Esophagus squamous epithelium (tissue), 5 donors: Measurements from ENCODE around the gene FAR1. TPM values are rescaled to one million over a fixed set of nuclear protein-coding genes. Genes with fewer than 3 reads are reported as not detected.
A peak's percentile ranks its signal among the peaks of the same experiment; 100 is the strongest.

Experiments
- DNase-seq: peaks from one replicate; lab custom pipeline; 2025; lab: John Stamatoyannopoulos, UW
- H3K27ac ChIP-seq, 4 donors: fragments of 200-600 bp; sonication (generic); one replicate each; pipeline ENCODE4 v1.5.1; 2016 to 2019; ENCODE audit warnings: mild to moderate bottlenecking in 1 of 4
- H3K27me3 ChIP-seq, 4 donors: fragments of 200-600 bp; sonication (generic); 1 replicate in 3 of 4; 2 replicates in 1 of 4; pipeline versions ENCODE4 v1.5.1 to v1.6.0; 2017 to 2021; ENCODE audit warnings: antibody characterized with exemption in 1 of 4
- H3K36me3 ChIP-seq, 3 donors: fragments of 200-600 bp; sonication (generic); one replicate each; pipeline ENCODE4 v1.5.1; 2016 to 2019
- H3K4me1 ChIP-seq, 3 donors: fragments of 200-600 bp; sonication (generic); one replicate each; pipeline ENCODE4 v1.5.1; 2017 to 2019
- H3K4me3 ChIP-seq, 4 donors: fragments of 200-600 bp; sonication (generic); 1 replicate in 3 of 4; 2 replicates in 1 of 4; pipeline ENCODE4 v1.5.1; 2016 to 2019; ENCODE audit warnings: mild to moderate bottlenecking in 2 of 4, moderate library complexity in 1 of 4
- H3K9me3 ChIP-seq, 3 donors: fragments of 200-600 bp; sonication (generic); one replicate each; pipeline ENCODE4 v1.5.1; 2016 to 2019
- POLR2A ChIP-seq, 4 donors: fragments of 450-650 bp; IDR thresholded peaks; one replicate each; pipeline ENCODE4 v1.6.1; 2017; ENCODE audit warnings: antibody characterized with exemption in 4 of 4, mild to moderate bottlenecking in 4 of 4, moderate library complexity in 3 of 4
- whole genome bisulfite sequencing, 2 donors: methylation state at CpG; one replicate each; pipeline ENCODE4 v1.1.5; 2018; 5-methylcytosine and 5-hydroxymethylcytosine counted together
- intact Hi-C: fragments of 100-400 bp; cut with DNase I; formaldehyde crosslinking; loops from one replicate; pipeline ENCODE4 v1.15.0; 2022
- total RNA-seq, 4 donors: library from RNA; depleted of rRNA; stranded (reverse); fragments of >200 nt; gene quantifications; one replicate each; pipeline ENCODE4 v1.1.0, GENCODE V29; 2016
- TF ChIP-seq, protein P1 (sequence below), 6 experiments: fragments of 450-650 bp in 4 of 6; fragments of 200-600 bp in 2 of 6; sonication (generic) in 2 of 6; IDR thresholded peaks; one replicate each; pipeline ENCODE4 v1.5.1; 2016 to 2019; ENCODE audit warnings: antibody characterized with exemption in 6 of 6, mild to moderate bottlenecking in 4 of 6, moderate library complexity in 4 of 6
- donor health status: DM: yes; HTN: yes; CAD: no.

FAR1 gene
- total RNA-seq, 4 donors from 2014 or later = 78.2 to 135 (median 98.6) TPM

DNA sequence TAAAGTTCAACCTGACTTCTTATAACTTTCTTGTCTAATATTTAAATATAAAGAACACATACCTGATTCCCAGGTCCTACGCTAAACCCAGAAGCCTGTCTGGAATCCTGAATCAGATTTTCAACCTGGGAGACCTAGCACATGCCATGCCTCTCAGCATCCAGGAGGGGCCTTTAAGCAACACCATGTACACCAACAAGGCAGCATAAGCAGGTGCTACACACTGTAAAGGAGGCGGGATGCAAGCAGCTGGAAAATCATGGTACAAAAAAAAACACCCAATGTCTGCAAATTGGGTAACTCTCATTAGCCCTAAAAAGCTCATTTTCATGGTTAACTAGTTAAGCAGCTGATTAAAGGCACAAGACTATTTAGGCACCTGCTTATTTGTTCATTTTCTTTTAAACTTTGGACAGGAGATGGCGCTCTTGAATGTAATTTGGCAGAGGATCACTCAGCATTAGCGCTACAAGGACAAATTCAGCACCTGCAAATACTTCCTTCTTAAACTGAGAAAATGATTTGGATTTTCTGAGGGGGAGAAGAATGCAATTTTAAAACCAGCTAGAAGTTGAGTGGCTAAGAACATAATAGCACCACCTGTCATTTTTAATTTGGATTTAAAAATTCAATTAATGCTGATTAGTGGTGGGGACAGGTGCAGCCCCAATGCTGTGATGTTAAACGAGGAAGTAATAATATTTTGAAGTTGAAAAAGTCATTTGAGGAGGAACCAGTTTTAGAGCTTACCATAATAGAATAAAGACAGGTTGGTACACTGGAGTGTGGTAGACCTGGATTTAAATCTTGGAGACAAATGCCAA, 104.0 kb downstream of the FAR1 start:
- WGBS, 2 donors = 26 to 29% methylated on average over 5 of the region's 5 CpGs
- TF ChIP-seq, protein P1, sequence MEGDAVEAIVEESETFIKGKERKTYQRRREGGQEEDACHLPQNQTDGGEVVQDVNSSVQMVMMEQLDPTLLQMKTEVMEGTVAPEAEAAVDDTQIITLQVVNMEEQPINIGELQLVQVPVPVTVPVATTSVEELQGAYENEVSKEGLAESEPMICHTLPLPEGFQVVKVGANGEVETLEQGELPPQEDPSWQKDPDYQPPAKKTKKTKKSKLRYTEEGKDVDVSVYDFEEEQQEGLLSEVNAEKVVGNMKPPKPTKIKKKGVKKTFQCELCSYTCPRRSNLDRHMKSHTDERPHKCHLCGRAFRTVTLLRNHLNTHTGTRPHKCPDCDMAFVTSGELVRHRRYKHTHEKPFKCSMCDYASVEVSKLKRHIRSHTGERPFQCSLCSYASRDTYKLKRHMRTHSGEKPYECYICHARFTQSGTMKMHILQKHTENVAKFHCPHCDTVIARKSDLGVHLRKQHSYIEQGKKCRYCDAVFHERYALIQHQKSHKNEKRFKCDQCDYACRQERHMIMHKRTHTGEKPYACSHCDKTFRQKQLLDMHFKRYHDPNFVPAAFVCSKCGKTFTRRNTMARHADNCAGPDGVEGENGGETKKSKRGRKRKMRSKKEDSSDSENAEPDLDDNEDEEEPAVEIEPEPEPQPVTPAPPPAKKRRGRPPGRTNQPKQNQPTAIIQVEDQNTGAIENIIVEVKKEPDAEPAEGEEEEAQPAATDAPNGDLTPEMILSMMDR (IDR thresholded peaks at IDR 0.05) = peak; percentile 25 to 62 (median 37)
- no peak for TF ChIP-seq POLR2A (IDR thresholded peaks at IDR 0.05)
- intact Hi-C loops = loop anchor here (10.0 kb wide), 1 partner anchor 472 kb away; no protein-coding TSS in a partner anchor
- Histone ChIP-seq H3K27me3 (peaks cover 0 to 12% (median 0%) of the 10 kb centered on the region in 4 donors), H3K4me1 (no peaks in the 10 kb centered on the region), H3K9me3 (no peaks in the 10 kb centered on the region), H3K36me3 (no peaks in the 10 kb centered on the region), H3K27ac (no peak overlapping the region), H3K4me3 (no peak overlapping the region)
- no peak for DNase-seq

DNA sequence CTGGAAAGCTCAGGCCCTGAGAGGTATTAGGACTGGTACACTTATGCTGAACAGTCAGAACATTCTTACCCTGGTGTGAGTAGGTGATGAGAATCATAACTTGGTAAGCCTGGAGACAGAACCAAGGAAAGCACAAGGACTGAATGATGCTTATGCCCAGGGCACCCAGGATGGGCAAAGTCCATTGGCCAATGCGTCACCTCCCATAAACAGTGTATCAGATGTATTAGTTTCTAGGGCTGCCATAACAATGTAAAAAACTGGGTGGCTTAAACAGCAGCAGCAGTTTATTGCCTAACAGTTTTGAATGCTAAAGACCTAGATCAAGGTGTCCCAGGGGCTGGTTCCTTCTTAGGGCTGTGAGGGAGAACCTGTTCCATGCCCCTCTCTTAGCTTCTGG, 107.0 kb downstream of the FAR1 start:
- Histone ChIP-seq H3K4me1 (no peaks in the 10 kb centered on the region), H3K36me3 (no peaks in the 10 kb centered on the region), H3K27me3 (peaks cover 0 to 30% (median 0%) of the 10 kb centered on the region in 4 donors), H3K9me3 (no peaks in the 10 kb centered on the region), H3K4me3 (no peak overlapping the region), H3K27ac (no peak overlapping the region)
- DNase-seq = no peak
- intact Hi-C loops = loop anchor here (10.0 kb wide), 1 partner anchor 469 kb away; no protein-coding TSS in a partner anchor
- 83 to 90% methylated on average over 1 of the region's 1 CpG for WGBS, 2 donors
- TF ChIP-seq, protein P1 (IDR thresholded peaks at IDR 0.05) = no peak
- TF ChIP-seq POLR2A (IDR thresholded peaks at IDR 0.05) = no peak

DNA sequence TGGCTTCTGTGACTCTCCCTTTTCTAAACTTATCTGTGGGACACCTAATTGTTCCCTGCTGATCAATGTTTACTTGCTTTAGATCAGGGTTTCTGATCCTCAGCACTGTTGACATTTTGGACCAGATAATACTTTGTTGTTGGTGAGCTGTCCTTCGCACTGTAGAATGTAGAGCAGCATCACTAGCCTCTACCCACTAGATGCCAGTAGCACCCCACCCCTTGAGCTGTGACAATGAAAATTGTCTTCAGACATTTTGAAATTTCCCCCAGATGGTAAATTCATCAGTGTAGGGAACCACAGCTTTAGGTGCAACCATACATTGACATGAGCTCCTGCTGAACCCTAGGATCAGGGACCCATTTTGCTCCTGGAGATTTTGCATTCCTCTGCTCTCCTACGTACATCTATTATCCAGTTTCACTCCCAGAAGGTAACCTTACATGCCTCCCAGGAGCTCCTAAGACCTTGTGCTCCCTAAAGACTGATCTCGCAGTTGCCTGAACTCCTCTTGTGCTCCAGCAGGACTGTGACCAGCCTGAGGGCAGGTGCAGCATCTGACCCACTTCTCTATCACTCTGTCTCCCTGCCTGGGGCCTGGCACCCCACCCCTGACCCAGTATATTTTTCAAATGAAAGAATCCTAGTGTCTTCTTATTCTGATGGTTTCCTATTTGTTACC, 107.8 kb downstream of the FAR1 start:
- H3K4me3 ChIP-seq = no peak overlapping the region

DNA sequence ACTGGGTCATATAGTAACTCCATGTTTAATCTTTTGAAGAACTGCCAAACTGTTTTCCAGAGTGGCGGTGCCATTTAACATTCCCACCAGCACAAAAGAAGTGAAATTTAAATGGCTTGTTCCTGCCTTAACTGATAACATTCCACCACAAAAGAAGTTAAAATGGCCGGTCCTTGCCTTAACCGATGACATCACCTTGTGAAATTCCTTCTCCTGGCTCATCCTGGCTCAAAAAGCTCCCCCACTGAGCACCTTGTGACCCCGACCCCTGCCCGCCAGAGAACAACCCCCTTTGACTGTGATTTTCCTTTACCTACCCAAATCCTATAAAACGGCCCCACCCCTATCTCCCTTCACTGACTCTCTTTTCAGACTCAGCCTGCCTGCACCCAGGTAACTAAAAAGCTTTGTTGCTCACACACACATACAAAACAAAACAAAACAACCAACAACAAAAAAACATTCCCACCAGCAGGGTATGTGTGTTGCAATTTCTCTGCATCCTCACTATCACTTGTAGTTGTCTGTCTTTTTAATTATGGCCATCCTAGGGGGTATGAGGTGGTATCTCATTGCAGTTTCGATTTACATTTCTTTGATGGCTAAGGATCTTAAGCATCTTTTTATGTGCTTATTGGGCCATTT, 109.0 kb downstream of the FAR1 start:
- intact Hi-C loops = loop anchor here (10.0 kb wide), 1 partner anchor 467 kb away; no protein-coding TSS in a partner anchor
- Histone ChIP-seq H3K4me3 (no peak overlapping the region), H3K27ac (no peak overlapping the region), H3K4me1 (no peaks in the 10 kb centered on the region), H3K27me3 (peaks cover 0 to 34% (median 0%) of the 10 kb centered on the region in 4 donors), H3K9me3 (no peaks in the 10 kb centered on the region), H3K36me3 (no peaks in the 10 kb centered on the region)
- 28 to 49% methylated on average over 7 of the region's 7 CpGs for WGBS, 2 donors
- TF ChIP-seq, protein P1 (IDR thresholded peaks at IDR 0.05) = no peak
- no peak for TF ChIP-seq POLR2A (IDR thresholded peaks at IDR 0.05)
- no peak for DNase-seq

More for the DNA sequence above, 107.8 kb downstream of the FAR1 start:
- Histone ChIP-seq H3K27me3 (peaks cover 0 to 30% (median 0%) of the 10 kb centered on the region in 4 donors), H3K4me1 (no peaks in the 10 kb centered on the region), H3K36me3 (no peaks in the 10 kb centered on the region), H3K9me3 (no peaks in the 10 kb centered on the region), H3K27ac (no peak overlapping the region)
- intact Hi-C loops = loop anchor here (10.0 kb wide), 1 partner anchor 469 kb away; no protein-coding TSS in a partner anchor
- no peak for DNase-seq
- 72 to 79% methylated on average over 3 of the region's 3 CpGs for WGBS, 2 donors
- TF ChIP-seq POLR2A (IDR thresholded peaks at IDR 0.05) = no peak
- TF ChIP-seq, protein P1 (IDR thresholded peaks at IDR 0.05) = peak in 3 of 6 experiments; percentile 13 to 31 (median 21)
